ENCODE measurements around the gene KCNMA1.

The KCNMA1 gene

DNA sequence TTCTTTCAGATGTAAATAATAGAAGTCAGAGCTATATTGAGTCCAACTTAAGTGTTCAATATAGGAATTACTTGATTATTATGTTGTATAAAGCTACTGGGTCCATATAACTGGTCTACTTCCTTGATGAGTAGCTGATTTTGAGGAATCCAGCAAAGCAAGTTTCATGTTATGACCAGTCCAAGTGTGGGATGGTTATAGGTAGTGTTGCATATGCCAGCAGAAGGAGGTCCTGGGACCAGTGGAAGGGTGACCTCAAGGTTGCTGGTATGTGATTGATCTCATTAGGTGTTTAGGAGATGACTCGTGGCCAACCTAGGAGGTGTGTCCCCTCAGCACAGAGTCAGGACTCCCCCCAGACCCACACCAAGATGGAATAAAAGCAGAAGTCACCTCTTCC, 551.5 kb downstream of the KCNMA1 start:
- no peak for DNase-seq

- no peak for DNase-seq
These were observed 552.3 kb downstream of the KCNMA1 start for GRCh38 chr10:77085344-77085743.

DNA sequence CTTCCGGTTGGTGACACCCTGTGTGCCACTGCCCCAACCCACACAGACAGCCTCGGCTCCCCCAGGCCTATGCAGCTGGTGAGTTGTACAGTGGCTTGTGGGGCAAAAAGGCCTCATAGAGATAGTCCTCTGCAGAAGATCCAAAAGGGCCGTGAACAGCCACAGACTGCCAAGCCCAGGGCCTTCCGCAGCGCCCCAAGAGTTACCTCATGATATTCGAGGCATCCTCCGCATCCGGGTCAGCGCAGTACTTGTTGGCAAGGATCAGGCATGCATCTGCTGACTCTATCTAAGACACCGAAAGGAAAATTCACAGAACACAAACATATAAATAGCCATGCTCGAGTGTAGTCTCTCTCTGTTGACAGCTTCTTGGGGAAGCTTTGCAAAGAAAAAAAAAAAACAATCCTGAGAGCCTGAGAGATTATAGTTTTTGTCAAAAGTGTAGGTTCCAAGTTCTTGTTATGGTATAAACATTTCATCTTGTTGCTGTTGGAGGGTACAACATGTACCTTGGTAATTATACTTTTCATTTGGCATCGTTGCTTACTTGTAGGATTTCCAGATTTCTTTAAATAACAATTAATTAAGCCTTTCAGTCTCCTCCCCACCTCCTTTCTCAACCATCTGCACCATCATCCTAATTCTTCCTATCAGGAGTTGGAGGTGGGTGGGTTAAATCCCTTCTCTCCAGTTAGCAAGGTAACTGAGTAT, 553.0 kb downstream of the KCNMA1 start:
- no peak for DNase-seq

DNA sequence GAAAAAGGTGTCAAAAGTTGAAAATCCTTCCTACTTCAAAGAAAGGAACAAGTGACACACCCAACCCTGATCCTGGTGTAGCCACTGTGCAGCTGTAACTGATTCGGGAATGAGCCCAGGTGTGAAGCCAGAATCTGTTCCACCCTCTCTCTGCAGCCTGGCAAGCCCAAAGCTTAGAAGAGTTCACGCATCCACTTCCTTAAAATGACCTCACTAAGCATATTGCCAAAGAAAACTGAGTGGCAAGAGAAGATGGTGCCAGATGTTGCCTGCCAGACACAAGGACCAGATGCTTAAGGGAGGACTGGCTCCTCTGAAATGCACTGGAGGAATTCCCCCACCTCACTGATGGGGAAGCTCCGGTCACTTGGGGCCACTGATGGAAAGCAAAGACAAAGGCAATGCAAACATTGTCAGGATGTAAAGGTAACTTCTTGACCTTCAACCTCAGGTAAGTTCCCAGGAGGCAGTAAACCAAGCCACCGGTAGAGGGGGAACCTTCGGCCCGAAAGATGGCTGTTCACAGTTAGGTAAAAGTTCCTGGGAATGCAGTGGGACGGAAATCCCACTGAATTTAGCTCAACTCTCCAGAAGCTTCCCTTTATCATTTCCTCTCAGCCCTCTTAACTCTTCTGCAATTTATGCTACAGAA, 554.9 kb downstream of the KCNMA1 start:
- no peak for DNase-seq

DNA sequence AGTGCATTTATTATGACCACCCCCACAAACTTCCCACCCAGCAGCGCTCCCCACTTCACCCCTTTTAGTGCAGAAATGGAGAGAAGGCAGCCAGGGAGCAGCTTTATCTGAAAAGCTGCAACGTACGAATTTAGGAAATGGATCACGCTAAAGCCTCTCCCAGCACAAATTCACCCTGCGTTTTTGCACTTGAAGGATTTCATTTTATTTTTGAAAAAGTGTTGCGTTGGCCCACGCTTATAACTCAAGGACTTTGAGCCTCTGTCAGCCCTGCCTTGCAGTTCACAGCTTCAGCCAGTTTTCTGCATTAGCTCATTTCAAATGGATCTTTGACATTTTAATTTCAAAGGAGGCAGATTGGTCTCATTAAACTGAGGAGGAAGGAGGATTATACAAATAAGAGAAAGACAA, 556.1 kb downstream of the KCNMA1 start:
- DNase-seq, result no peak

GRCh38 chr10:77080361-77081027, 557.1 kb downstream of the KCNMA1 start:
- DNase-seq, result no peak

DNA sequence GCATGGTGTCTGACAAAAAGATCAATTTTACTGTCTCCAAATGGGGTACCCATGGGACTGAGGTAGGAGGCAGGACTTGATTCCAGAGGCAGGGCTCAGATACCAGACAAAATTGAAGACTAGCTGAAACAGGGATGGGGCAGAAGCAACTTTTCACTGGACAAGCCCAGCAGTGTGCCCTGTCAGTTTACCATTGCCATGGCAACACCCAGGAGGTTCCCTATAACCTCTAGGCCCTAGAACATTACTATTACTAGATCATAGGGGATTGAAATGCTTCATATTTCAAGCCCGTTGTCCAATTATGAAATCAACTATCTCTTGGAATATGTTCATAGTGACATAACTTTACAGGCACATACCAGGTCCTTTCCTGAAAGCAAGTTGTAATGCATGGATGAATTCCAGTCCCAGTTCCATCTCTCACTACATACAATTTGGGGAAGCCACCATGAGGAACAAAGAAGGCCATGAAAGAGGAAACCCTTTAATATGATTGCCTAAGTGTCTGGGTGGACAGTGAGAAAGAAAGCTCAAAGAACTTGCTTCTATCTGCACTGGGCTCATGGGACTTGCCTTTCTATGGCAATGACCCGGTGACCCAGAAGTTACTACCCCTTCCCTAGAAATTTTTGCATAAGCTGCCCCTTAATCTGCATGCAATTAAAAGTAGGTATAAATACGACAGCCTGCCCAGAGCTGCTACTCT, 557.9 kb downstream of the KCNMA1 start:
- no peak for DNase-seq

GRCh38 chr10:77077316-77077945, 560.2 kb downstream of the KCNMA1 start:
- no peak for DNase-seq

- no peak for DNase-seq
These were observed 561.7 kb downstream of the KCNMA1 start for GRCh38 chr10:77075926-77076325.

- no peak for DNase-seq
These were observed 563.4 kb downstream of the KCNMA1 start for GRCh38 chr10:77074104-77074624.

DNA sequence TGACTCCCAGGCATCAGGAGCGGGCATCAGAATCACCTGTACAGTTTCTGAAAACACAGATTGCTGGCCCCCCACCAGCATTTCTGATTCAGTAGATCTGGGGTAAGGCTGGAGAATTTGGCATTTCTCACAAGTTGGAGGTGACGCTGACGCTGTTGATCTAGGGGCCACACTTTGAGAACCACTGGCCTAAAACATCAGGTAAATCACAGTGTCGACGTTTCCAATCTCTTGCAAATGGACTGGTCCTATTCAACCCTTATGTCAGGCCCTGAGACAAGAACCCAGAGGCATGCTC, 564.0 kb downstream of the KCNMA1 start:
- no peak for DNase-seq

DNA sequence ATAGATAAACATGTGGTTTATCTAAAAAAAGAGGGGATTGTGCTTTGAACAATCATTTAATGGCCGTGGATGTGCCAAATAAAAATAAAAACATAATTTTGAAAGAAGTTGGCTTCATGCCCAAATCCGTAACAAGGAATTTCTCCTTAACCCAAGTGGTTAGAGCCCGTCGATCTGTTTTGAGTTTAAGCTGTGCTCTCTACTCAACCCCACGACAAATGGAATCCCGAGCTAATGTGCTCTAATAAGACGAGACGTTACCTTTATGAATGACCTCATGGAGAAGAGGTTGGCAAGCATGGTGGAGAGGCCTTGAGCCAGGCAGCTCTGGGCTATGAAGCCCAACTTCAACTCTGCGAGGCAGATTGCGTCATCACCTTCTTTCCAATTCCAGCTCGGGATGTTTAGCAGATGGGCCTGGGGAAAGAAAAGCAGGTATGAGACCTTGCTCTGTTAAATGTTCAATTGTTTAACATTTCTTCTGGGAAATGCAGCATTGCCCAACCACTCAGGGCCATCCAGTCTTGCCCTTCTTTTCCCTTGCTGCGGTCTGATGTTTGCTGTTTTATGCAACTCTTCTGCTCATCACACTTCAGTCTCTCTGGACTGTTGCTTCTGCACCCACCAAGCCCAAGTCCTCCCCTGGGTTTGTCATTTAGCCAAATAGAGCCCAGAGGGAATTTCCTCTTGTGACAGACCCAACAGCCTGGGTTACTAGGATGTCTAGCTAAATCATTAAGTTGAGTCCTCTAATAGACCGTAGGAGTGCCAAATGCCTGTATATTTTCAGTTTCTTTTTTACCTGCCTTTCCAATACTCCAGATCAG, 564.6 kb downstream of the KCNMA1 start:
- DNase-seq, result no peak

GRCh38 chr10:77072361-77072835, 565.2 kb downstream of the KCNMA1 start:
- DNase-seq, result no peak

DNA sequence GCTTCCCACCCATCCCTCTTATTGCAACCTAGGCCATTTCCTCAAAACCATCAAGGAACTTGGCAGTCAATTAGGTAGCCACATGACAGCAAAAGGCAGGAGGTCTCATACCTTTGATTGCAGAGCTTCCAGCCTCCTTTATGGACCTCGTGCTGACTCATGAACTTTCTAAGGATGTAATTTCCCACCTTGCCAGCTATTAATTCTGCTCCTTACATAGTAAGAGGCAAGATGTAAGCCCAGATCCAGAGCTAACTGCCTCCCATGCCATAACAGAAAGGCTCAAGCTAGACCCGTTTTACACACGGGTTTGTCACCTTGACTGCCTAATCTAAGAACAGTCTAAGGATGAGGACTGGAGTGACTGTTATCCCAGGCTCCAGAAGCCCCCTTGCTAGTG, 565.7 kb downstream of the KCNMA1 start:
- DNase-seq, result no peak

DNA sequence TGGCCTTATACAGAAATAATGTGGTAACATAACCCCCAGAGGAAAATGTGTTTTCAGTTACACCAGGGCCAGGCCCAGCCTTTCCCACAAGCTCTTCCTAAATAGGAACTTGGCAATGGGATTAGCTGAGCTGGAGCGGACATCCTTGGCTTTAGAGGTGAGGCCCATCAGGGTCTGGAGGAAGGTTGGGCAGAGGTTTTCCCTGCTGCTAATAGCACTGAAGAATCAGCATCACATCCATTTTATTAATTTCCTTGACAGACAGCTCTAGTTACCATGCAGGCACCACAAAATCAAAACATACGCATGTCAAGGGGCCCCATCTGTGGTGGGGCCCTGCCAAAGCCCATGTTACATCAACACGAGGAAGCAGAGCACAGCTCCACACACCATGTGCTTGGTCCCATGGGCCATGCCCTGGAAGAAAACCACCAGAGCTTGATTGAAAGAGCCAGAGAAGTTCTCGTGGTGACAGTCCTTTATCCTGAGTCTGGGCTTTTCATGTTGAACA, 566.6 kb downstream of the KCNMA1 start:
- no peak for DNase-seq

- DNase-seq, result no peak
These were observed 567.3 kb downstream of the KCNMA1 start for GRCh38 chr10:77070346-77070745.

DNA sequence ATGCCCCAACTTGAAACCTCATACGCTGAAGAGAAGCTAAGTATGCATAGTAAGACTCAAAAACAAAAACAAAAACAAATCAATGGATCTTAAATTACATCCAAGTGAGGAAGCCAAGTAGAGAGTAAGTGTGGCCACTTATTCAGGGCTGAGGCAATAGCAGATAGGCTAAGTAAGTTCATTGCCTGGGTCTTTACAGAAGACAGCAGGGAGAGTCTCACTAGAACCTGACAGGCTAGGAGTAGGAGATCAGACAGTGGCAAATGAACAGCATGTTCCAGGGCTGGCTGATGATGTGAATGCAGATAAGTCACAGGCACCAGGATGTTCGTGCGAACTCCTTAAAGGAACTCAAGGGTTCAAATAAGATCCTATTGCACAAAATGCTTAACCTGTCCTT, 568.6 kb downstream of the KCNMA1 start:
- no peak for DNase-seq

DNA sequence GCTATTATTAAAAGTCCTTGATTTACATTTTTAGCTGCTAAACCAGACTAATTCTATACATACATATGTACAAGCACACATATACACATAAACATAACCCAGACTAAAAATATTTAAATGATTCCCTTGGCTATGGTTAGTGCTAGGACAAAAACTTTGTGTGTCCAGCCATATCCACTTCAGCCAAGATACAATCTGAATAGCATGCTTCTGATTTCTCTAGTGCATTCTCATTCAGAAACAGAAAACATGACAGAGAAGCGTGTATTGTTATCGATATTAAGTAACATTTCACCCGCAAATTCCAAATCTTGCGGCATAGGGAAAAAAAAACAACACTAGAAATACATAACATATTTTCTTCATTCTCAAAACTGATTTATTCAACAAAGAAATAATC, 569.3 kb downstream of the KCNMA1 start:
- DNase-seq, result no peak

GRCh38 chr10:77062381-77062780, 575.2 kb downstream of the KCNMA1 start:
- DNase-seq, result no peak

DNA sequence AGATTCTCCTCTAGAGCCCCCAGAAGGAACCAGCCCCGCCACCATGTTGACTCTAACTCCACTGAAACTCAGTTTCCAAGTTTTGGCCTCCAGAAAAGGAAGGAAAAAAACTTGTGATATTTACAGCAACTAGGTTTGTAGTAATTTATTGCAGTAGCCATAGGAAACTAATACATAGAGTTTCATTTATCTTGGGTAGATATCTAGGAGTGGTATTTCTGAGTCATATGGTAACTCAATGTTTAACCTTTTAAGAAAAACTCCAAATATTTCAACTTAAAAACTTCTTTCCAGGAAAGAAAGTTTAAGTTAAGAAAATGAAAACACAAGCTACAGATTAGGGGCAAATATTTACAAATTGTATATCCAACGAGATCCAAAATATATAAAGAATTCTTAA, 576.7 kb downstream of the KCNMA1 start:
- no peak for DNase-seq

DNA sequence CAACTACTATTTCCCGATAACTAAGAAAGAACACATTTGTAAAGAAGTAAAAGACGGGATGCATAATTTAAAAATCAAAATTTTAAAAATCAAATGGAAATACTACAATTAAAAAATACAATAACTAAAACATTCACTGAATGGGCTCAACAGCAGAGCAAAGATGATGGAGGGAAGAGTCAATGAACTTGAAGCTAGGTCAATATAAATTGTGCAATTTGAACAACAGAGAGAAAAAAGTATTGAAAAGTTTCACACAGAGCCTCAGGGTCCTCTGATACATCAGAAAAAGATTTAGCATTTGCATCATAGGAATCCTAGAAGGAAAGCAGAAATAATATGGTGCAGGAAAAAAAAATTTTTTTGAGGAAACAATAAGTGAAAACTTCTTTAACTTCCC, 581.0 kb downstream of the KCNMA1 start:
- no peak for DNase-seq

- DNase-seq, result no peak
These were observed 585.0 kb downstream of the KCNMA1 start for GRCh38 chr10:77052593-77052992.

Data from stimulated activated CD4-positive, alpha-beta T cell treated with anti-CD3 and anti-CD28 coated beads, Interleukin-2, amount 100 ng/mL, for 48 hours (primary cell).